HG03442 (cell line): ENCODE data around the gene TENM4.
"Not testable (repeated sequence)": the region's sequence is repeated elsewhere in the genome, so short reads cannot be mapped to it uniquely, and the experiment has no call there.

Experiments
- ATAC-seq: cut with Tn5 transposase; IDR thresholded peaks from one replicate; pipeline ENCODE4 v1.9.1; 2021; ENCODE audit warnings: mild to moderate bottlenecking, moderate library complexity; ENCODE audit not compliant: unreplicated experiment

The TENM4 gene

GRCh38 chr11:78642979-78643675, 797.7 kb downstream of the TENM4 start:
- no peak for ATAC-seq

- no peak for ATAC-seq
Measured at GRCh38 chr11:78641541-78641940, 799.3 kb downstream of the TENM4 start.

GRCh38 chr11:78638704-78639380, 802.0 kb downstream of the TENM4 start:
- ATAC-seq = no peak

- ATAC-seq = not testable (repeated sequence)
Measured at GRCh38 chr11:78637527-78637926, 803.3 kb downstream of the TENM4 start.

GRCh38 chr11:78635814-78636506, 804.9 kb downstream of the TENM4 start:
- ATAC-seq = peak; percentile 55

- no peak for ATAC-seq
Measured at GRCh38 chr11:78633516-78634310, 807.1 kb downstream of the TENM4 start.

GRCh38 chr11:78630561-78631303, 810.1 kb downstream of the TENM4 start:
- no peak for ATAC-seq

GRCh38 chr11:78630155-78630554, 810.7 kb downstream of the TENM4 start:
- ATAC-seq = no peak

- no peak for ATAC-seq
Measured at GRCh38 chr11:78622666-78623065, 818.2 kb downstream of the TENM4 start.

- no peak for ATAC-seq
Measured at GRCh38 chr11:78620159-78620558, 820.7 kb downstream of the TENM4 start.

- no peak for ATAC-seq
Measured at GRCh38 chr11:78615724-78616123, 825.1 kb downstream of the TENM4 start.

GRCh38 chr11:78613378-78613813, 827.4 kb downstream of the TENM4 start:
- no peak for ATAC-seq

GRCh38 chr11:78612721-78613377, 828.0 kb downstream of the TENM4 start:
- ATAC-seq = no peak

- ATAC-seq = not testable (repeated sequence)
Measured at GRCh38 chr11:78609321-78609720, 831.5 kb downstream of the TENM4 start.

GRCh38 chr11:78607696-78608095, 833.1 kb downstream of the TENM4 start:
- ATAC-seq = no peak

GRCh38 chr11:78606667-78607066, 834.2 kb downstream of the TENM4 start:
- no peak for ATAC-seq

- ATAC-seq = no peak
Measured at GRCh38 chr11:78605296-78605695, 835.5 kb downstream of the TENM4 start.

GRCh38 chr11:78603792-78604191, 837.0 kb downstream of the TENM4 start:
- ATAC-seq = no peak
